IPS-18a (cell line): ENCODE results near the gene NMRK1.
A peak's percentile ranks its signal among the peaks of the same experiment; 100 is the strongest.

Experiments
- H3K27ac ChIP-seq: one replicate; pipeline ENCODE4 v1.5.1; 2013; ENCODE audit warnings: low read length
- H3K27me3 ChIP-seq: one replicate; pipeline ENCODE4 v1.6.1; 2013; ENCODE audit warnings: mild to moderate bottlenecking, low read length; ENCODE audit not compliant: control insufficient read depth, insufficient read depth
- H3K36me3 ChIP-seq: one replicate; pipeline ENCODE4 v1.6.1; 2013; ENCODE audit warnings: low read depth, low read length; ENCODE audit not compliant: control insufficient read depth
- H3K4me1 ChIP-seq: one replicate; pipeline ENCODE4 v1.6.1; 2013; ENCODE audit warnings: low read depth, low read length; ENCODE audit not compliant: control insufficient read depth
- H3K4me3 ChIP-seq: one replicate; pipeline ENCODE4 v1.5.1; 2013; ENCODE audit warnings: low read length
- H3K9ac ChIP-seq: one replicate; pipeline ENCODE4 v1.6.1; 2013; ENCODE audit warnings: mild to moderate bottlenecking, low read length, moderate library complexity
- H3K9me3 ChIP-seq: one replicate; pipeline ENCODE4 v1.6.1; 2013; ENCODE audit warnings: low read depth, low read length; ENCODE audit not compliant: control insufficient read depth

NMRK1 gene

DNA sequence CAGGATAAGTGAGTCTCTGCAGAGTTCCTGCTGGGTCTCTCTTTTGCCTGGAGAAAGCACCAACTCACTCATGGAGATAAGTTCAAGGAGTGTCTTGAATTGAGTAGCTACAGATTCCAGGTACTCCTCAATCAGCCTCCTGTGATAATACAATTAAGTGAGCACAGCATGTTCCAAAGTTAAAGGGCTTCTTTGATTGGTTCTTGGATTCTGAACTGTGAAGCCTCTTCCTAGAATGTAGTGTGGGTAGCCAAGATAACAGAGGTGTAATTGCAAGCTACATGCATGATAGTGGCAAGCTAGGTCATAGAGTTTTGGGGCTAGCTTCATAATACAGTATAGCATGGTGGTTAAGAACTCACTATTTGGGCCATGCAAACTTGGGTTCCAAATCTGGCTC, 36.7 kb downstream of the NMRK1 start:
- no peaks in the 10 kb centered on the region for H3K36me3 ChIP-seq
- H3K9me3 ChIP-seq: no peaks in the 10 kb centered on the region
- no peak overlapping the region for H3K27ac ChIP-seq

DNA sequence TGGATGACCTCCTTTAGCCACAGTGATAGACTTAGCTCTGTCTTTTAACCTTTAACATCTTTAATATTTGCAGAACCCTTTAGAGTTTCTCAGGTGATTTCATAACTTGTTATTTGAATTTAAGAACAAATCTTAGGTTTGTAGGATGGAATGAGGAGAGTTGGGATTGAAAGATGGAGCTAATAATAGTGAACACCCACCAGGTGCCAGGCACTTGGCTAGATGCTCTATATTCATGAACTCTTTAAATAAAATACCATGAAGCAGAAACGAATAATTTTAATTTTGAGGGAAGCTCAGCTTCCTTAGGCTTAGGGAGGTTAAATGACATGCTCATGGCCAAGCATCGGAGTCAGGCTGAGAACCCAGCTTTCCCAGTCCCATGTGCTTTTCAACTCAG, 40.4 kb downstream of the NMRK1 start:
- no peak overlapping the region for H3K27ac ChIP-seq
- H3K9ac ChIP-seq: no peak overlapping the region
- no peaks in the 10 kb centered on the region for H3K9me3 ChIP-seq
- H3K36me3 ChIP-seq: no peaks in the 10 kb centered on the region
- no peak overlapping the region for H3K4me3 ChIP-seq
- no peaks in the 10 kb centered on the region for H3K27me3 ChIP-seq
- no peaks in the 10 kb centered on the region for H3K4me1 ChIP-seq

More for the DNA sequence above, 36.7 kb downstream of the NMRK1 start:
- H3K9ac ChIP-seq: no peak overlapping the region
- H3K27me3 ChIP-seq: no peaks in the 10 kb centered on the region
- no peak overlapping the region for H3K4me3 ChIP-seq
- no peaks in the 10 kb centered on the region for H3K4me1 ChIP-seq

DNA sequence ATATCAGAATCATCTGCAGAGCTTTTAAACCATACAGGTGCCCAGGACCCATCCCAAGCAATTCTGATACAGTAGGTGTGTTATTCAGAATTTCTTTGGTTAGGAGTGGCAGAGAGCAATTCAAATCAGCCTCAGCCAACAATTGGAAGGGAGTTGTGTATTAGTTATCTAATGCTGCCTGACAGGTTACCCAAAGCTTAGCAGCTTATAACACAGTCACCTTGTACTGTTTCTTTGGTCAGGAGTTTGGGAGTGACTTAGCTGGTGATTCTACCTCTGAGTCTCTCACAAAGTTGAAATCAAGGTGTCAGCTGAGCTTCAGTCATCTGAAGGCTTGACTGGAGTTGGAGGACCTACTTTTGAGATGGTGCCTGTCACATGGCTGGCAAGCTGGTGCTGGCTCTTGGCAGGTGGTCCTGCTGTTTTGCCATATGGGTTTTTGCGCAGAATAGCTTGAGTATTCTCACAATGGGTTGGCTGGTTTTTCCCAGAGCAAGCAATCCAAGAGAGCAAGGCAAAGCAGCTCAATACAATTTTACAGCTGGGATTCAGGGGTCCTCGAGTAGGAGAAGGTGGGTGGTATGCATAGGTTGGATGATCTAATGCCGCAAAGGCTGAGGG, 41.1 kb downstream of the NMRK1 start:
- H3K27ac ChIP-seq: no peak overlapping the region
- H3K4me3 ChIP-seq: no peak overlapping the region
- H3K4me1 ChIP-seq: no peaks in the 10 kb centered on the region

DNA sequence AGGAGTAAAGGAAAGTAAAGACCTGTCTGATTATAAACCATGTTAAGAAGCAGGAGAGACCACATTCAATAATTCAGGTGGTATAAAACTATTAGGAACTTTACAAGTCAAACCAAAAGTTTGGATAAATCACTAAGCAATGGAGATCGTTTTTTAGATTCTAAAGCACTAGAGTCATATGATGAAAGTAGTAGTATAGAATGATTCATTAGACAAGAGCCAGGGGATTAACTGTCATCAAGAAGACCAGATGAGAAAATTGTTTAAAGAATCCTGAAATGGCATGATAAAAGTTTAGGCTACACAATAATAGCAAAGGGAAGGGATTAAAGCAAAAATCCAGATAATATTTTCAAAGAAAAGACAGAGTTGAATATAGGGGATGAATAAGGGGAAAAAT, 46.9 kb downstream of the NMRK1 start:
- H3K9me3 ChIP-seq: no peaks in the 10 kb centered on the region
- no peaks in the 10 kb centered on the region for H3K27me3 ChIP-seq

More for the DNA sequence above, 41.1 kb downstream of the NMRK1 start:
- no peaks in the 10 kb centered on the region for H3K27me3 ChIP-seq
- no peaks in the 10 kb centered on the region for H3K36me3 ChIP-seq
- no peak overlapping the region for H3K9ac ChIP-seq
- H3K9me3 ChIP-seq: no peaks in the 10 kb centered on the region

DNA sequence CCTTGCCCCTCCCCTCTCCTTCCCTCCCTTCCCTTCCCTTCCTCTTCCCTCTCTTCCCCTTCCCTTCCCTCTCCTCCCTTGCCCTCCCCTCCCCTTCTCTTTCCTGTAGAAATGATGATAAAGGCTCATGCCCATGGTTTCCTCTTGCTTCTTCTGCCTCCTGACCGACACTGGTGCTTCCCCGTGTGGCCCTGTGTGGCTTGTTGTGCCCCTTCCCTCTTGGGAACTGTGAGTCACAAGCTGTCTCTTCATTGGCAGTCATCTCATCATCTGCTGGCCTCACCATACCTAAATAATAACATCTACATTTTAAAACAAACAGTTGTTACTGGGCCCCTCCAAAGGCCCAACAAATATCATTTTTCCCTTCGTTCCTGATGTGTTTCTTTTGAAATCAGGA, 48.2 kb downstream of the NMRK1 start:
- H3K27ac ChIP-seq: no peak overlapping the region
- H3K27me3 ChIP-seq: no peaks in the 10 kb centered on the region
- no peak overlapping the region for H3K9ac ChIP-seq
- H3K4me1 ChIP-seq: no peaks in the 10 kb centered on the region
- H3K9me3 ChIP-seq: no peaks in the 10 kb centered on the region
- H3K36me3 ChIP-seq: no peaks in the 10 kb centered on the region
- no peak overlapping the region for H3K4me3 ChIP-seq

More for the DNA sequence above, 46.9 kb downstream of the NMRK1 start:
- Histone ChIP-seq H3K9ac (no peak overlapping the region), H3K4me1 (no peaks in the 10 kb centered on the region), H3K4me3 (no peak overlapping the region), H3K27ac (no peak overlapping the region), H3K36me3 (no peaks in the 10 kb centered on the region)

DNA sequence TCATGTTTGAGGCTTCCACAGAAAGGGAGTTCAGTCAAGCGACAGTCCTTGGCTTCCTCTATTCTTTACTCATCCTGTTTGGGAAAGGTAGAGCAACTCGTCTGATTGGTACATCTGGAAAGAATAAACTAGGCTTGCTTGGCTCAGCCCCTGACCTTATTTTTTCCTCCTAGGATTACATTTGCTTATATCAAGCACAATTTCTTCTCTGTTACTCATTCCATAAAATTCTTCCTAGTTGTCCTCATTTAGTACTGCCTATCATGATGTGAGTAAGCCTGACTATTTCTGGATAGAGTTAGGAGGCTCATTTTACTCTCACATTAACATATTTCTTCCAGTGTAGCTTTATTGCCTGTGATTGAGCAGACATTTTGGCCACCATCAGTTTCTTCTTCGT, 48.9 kb downstream of the NMRK1 start:
- no peak overlapping the region for H3K27ac ChIP-seq
- H3K4me1 ChIP-seq: no peaks in the 10 kb centered on the region
- no peaks in the 10 kb centered on the region for H3K9me3 ChIP-seq
- H3K4me3 ChIP-seq: no peak overlapping the region
- no peaks in the 10 kb centered on the region for H3K27me3 ChIP-seq
- H3K9ac ChIP-seq: no peak overlapping the region
- no peaks in the 10 kb centered on the region for H3K36me3 ChIP-seq

DNA sequence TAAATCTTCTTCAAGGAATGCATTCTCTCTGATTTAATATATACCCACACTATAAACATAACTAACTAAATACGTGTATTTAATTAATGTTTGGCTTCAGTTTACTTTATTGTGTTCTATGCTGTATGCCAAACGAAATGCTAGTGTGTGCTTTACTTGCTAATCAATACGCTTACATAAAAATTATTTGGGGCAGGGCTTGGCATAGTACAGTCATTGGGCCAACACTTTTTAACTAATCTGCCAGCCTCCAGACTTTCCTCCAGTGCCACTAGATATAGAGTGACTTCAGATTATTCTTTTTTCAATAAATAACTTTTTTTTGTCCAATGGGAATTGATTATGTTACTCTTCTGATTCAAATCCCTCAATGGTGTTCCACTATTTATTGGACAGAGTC, 51.2 kb downstream of the NMRK1 start:
- Histone ChIP-seq H3K27me3 (no peaks in the 10 kb centered on the region), H3K9me3 (no peaks in the 10 kb centered on the region), H3K4me1 (no peaks in the 10 kb centered on the region), H3K36me3 (no peaks in the 10 kb centered on the region), H3K9ac (no peak overlapping the region), H3K4me3 (no peak overlapping the region), H3K27ac (no peak overlapping the region)

DNA sequence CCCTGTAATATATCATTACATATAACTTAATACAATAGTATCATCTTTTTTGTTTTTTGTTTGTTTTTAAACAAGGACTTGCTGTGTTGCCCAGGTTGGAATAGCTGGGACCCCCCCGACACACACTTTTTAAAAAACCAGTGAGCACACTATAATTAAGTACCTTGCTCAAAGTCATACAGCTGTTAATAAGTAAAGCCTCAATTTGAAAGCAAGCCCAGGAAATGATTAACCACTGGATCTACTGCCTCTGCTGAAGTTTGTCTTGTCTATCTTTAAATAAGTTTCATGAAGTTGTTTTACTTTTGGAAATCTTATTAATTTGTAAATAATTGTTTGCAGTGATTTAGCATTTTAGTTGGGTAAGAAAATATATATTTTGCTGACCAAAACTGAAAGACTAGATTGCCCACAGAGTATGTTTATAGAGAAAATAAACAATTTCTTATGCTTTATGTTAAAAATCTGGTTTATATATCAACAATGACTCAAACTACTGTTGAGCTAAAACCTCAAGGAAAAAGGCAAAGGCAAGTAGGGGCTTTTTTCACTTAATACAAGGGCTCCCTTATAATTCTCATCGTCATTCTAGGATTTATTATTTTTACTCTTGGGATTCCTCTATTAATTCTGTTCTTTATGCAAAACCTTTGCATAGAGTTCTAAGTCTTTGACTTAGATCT, 54.0 kb downstream of the NMRK1 start:
- no peak overlapping the region for H3K9ac ChIP-seq
- H3K9me3 ChIP-seq: no peaks in the 10 kb centered on the region
- H3K27ac ChIP-seq: no peak overlapping the region
- no peak overlapping the region for H3K4me3 ChIP-seq
- H3K4me1 ChIP-seq: no peaks in the 10 kb centered on the region
- no peaks in the 10 kb centered on the region for H3K36me3 ChIP-seq
- no peaks in the 10 kb centered on the region for H3K27me3 ChIP-seq

DNA sequence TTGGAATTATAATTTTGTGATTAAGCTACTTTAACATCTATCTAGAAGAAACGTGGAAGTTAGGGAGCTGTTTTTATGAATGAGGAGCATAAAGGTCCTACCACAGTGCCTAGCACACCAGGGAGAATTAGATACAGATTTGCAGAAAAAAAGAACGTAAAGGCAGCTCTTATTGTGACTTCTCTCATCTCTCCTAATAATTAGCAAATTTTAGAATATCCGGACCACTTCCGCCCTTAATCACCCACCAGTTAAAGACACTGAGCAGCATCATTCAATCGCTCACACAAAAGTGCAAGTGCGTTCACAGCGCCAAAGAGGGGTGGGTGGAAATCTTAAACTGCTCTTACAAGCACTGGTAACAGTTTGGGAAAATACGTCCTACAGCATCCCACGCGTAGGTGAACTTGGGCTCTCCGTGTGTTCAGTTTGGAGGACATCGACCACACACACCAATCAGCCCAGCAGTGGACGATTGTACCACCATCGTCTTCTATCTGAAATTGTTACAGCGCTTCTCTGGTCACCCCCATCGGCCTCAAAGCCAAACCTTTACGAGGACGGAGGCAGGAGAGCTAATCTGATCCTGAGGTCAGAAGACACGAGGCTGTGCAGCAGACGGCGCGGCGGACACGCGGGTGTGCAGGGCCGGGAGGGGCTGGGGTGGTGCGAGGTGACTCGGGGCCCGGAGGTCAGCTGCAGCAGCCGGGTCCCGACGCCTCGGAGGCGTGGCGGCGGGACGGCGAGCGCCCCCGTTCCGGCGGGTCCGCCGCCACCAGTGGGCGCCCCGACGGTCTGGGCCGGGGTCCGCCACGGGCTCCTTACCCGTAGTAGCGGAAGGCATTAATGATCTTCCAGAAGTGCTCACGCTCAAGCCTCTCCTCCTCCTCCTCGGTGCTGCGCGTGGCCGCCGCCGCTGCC, 60.5 kb downstream of the NMRK1 start:
- Histone ChIP-seq H3K27me3 (no peaks in the 10 kb centered on the region), H3K9ac (peak overlapping the region; percentile 65), H3K27ac (no peak overlapping the region), H3K4me3 (peak overlapping the region; percentile 75), H3K4me1 (peaks cover 11% of the 10 kb centered on the region), H3K36me3 (no peaks in the 10 kb centered on the region), H3K9me3 (no peaks in the 10 kb centered on the region)

DNA sequence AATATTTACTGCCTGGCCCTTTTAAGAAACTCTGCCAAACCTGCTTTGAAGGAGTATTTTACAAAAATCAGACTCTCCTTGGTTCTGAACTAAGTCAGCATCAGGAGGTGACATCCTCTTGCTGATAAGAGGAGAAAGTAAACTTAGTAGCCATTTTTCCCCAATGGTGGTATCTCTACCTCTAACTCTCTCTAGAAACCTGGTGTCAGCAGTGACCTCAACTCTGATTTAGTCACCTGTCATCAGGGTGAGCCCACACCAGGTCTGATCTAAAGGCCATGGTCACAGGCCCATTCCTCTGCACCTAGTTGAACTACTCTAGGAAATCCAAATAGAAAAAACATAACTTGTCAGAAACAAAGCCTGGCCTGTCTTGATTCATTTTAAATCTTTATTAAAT, 64.1 kb downstream of the NMRK1 start:
- Histone ChIP-seq H3K4me3 (no peak overlapping the region), H3K4me1 (peaks cover 11% of the 10 kb centered on the region), H3K27ac (no peak overlapping the region), H3K36me3 (no peaks in the 10 kb centered on the region), H3K9ac (no peak overlapping the region), H3K9me3 (no peaks in the 10 kb centered on the region), H3K27me3 (no peaks in the 10 kb centered on the region)

DNA sequence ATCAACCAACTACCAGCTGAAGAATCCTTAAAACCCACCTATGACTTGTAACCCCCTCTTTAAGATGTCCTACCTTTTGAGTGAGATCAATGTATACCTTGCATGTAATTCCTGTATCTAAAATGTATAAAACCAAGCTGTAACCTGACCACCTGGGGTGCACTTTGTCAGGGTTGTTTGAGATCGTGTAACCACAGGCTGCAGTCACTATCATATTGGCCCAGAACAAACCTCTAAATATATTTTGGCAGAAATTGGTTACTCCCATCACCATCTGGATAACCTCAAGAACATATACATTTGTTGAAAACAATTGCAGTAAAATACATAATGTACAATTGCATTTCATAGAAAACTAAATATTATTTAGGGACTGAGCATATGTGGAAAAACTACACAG, 68.3 kb downstream of the NMRK1 start:
- H3K9me3 ChIP-seq: no peaks in the 10 kb centered on the region
- H3K27ac ChIP-seq: no peak overlapping the region
- H3K27me3 ChIP-seq: no peaks in the 10 kb centered on the region
- H3K9ac ChIP-seq: no peak overlapping the region
- H3K4me3 ChIP-seq: no peak overlapping the region
- H3K36me3 ChIP-seq: peaks cover 5% of the 10 kb centered on the region
- H3K4me1 ChIP-seq: no peaks in the 10 kb centered on the region
